Measurements from ENCODE around the gene AP4M1. TPM values are rescaled to one million over a fixed set of nuclear protein-coding genes. Genes with fewer than 3 reads are reported as not detected.

The AP4M1 gene
- total RNA-seq, 2 experiments from 2014 or later, result 25.0 to 33.8 TPM

DNA sequence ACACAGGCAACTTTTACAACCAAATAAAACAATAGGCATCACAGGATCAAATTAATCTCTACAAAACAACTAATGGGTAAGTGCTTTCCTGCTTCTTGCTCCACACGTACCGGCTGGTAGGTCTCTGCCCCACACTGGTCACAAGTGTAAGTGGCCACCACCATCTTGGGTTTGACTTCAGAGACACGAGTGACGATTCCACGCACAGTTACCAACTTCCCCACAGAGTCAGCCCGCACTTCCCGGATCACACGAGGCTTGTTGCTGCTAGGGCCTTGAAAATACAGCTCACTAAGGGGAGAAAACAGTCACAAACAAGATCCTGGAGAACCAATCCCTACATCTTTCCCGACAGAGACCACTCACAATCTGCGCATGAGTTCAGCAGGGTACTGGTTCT is 2.5 kb upstream of the AP4M1 start:
- H3K79me2 ChIP-seq (ENCODE audit: insufficient read depth, low read depth, low read length), result peaks cover 56% of the 10 kb centered on the region
- no peak overlapping the region for H3K4me2 ChIP-seq (ENCODE audit: low read length)
- peaks cover 70% of the 10 kb centered on the region for H3K36me3 ChIP-seq (ENCODE audit: insufficient read depth, low read length)
- no peak overlapping the region for H3K4me3 ChIP-seq (ENCODE audit: low read depth, low read length, poor library complexity, severe bottlenecking)
- no peak overlapping the region for H2AFZ ChIP-seq (ENCODE audit: low read length)
- CTCF ChIA-PET (ENCODE audit: unreplicated experiment), result no interaction called here
- H3K9me3 ChIP-seq (ENCODE audit: low read length), result no peaks in the 10 kb centered on the region
- H3K27ac ChIP-seq (ENCODE audit: low read depth, low read length, poor library complexity, severe bottlenecking), result no peak overlapping the region
- TF ChIP-seq CTCF (conservative IDR thresholded peaks at IDR 0.05; ENCODE audit: low read length) (no peak), EZH2phosphoT487 (IDR thresholded peaks at IDR 0.05; ENCODE audit: borderline replicate concordance, low read depth, low read length) (no peak)
- peaks cover 38% of the 10 kb centered on the region for H4K20me1 ChIP-seq (ENCODE audit: insufficient read depth, low read length)
- no peak for DNase-seq (ENCODE audit: low spot score)
- POLR2A ChIA-PET, result interaction anchor here (0.7 kb wide), 1 partner anchor 712 kb away, joined by 3 read pairs; no protein-coding TSS in a partner anchor
- no TSS peak for BruUV-seq (replicated peaks)
- intact Hi-C loops (cut with micrococcal nuclease; ENCODE audit: unreplicated experiment), result no loop called here
- peaks cover 25% of the 10 kb centered on the region for H3K4me1 ChIP-seq (ENCODE audit: insufficient read depth, low read length, poor library complexity, severe bottlenecking)
- no peaks in the 10 kb centered on the region for H3K9me2 ChIP-seq (ENCODE audit: insufficient read depth, low read length)

- Histone ChIP-seq H3K9me3 (ENCODE audit: low read length) (no peaks in the 10 kb centered on the region), H4K20me1 (ENCODE audit: insufficient read depth, low read length) (peaks cover 38% of the 10 kb centered on the region), H3K79me2 (ENCODE audit: insufficient read depth, low read depth, low read length) (peaks cover 56% of the 10 kb centered on the region), H3K4me2 (ENCODE audit: low read length) (peak overlapping the region; percentile 79), H3K9me2 (ENCODE audit: insufficient read depth, low read length) (no peaks in the 10 kb centered on the region), H3K4me3 (ENCODE audit: low read depth, low read length, poor library complexity, severe bottlenecking) (peak overlapping the region; percentile 90), H3K27ac (ENCODE audit: low read depth, low read length, poor library complexity, severe bottlenecking) (no peak overlapping the region), H2AFZ (ENCODE audit: low read length) (no peak overlapping the region), H3K36me3 (ENCODE audit: insufficient read depth, low read length) (peaks cover 64% of the 10 kb centered on the region), H3K4me1 (ENCODE audit: insufficient read depth, low read length, poor library complexity, severe bottlenecking) (peaks cover 25% of the 10 kb centered on the region)
- TF ChIP-seq EZH2phosphoT487 (IDR thresholded peaks at IDR 0.05; ENCODE audit: borderline replicate concordance, low read depth, low read length) (no peak), CTCF (conservative IDR thresholded peaks at IDR 0.05; ENCODE audit: low read length) (no peak)
- intact Hi-C loops (cut with micrococcal nuclease; ENCODE audit: unreplicated experiment), result no loop called here
- CTCF ChIA-PET (ENCODE audit: unreplicated experiment), result no interaction called here
- no TSS peak for BruUV-seq (replicated peaks)
- POLR2A ChIA-PET, result interaction anchor here (0.7 kb wide), 1 partner anchor 713 kb away, joined by 3 read pairs; no protein-coding TSS in a partner anchor
- no peak for DNase-seq (ENCODE audit: low spot score)
These were observed 2.0 kb upstream of the AP4M1 start for GRCh38 chr7:100099452-100099851.

DNA sequence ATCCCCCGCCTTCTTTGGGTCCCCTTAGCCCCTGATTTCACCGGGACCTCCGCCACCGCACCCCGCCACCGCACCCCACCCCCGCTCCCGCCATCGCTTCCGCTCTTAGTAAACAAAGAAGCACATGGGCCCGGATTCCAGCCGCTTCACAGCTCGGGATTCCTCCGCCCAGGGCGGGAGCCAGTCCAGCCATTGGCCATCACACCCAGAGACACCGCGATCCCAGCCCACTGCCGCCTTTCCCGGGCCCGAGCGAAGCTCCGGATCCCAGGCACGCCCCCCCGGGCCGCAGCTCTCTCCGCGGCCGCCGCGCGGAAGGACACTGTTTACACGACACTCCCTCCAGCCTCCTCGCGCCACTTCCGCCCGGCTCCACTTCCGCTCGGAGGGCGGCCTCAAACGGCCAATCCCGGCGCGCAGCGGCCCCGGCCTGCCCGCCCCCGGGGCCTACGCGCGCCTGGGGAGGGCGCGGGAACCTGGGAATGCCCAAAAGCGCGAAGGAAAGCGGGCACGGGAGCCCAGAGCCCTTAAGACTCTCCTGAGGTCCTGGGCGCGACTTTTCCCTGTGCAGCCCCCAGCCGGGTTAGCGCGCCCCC is 925 bp upstream of the AP4M1 start:
- Histone ChIP-seq H3K4me1 (ENCODE audit: insufficient read depth, low read length, poor library complexity, severe bottlenecking) (peaks cover 25% of the 10 kb centered on the region), H2AFZ (ENCODE audit: low read length) (no peak overlapping the region), H3K9me3 (ENCODE audit: low read length) (no peaks in the 10 kb centered on the region), H3K36me3 (ENCODE audit: insufficient read depth, low read length) (peaks cover 58% of the 10 kb centered on the region), H3K4me3 (ENCODE audit: low read depth, low read length, poor library complexity, severe bottlenecking) (peak overlapping the region; percentile 90), H3K9me2 (ENCODE audit: insufficient read depth, low read length) (no peaks in the 10 kb centered on the region), H4K20me1 (ENCODE audit: insufficient read depth, low read length) (peaks cover 33% of the 10 kb centered on the region), H3K79me2 (ENCODE audit: insufficient read depth, low read depth, low read length) (peaks cover 51% of the 10 kb centered on the region), H3K27ac (ENCODE audit: low read depth, low read length, poor library complexity, severe bottlenecking) (peak overlapping the region; percentile 92), H3K4me2 (ENCODE audit: low read length) (peak overlapping the region; percentile 79)
- intact Hi-C loops (cut with micrococcal nuclease; ENCODE audit: unreplicated experiment), result loop anchor here (1.0 to 2.0 kb wide), 2 partner anchors 19 to 26 kb away; partner anchors contain the start of genes CNPY4, MBLAC1 and TAF6
- POLR2A ChIA-PET, result interaction anchor here (0.6 to 2.5 kb wide), 6 partner anchors 11 to 42 kb away, joined by 4 to 22 read pairs (median 8); partner anchors contain the start of genes COPS6 and MBLAC1
- peak; percentile 94 for DNase-seq (ENCODE audit: low spot score)
- BruUV-seq (replicated peaks), result no TSS peak
- CTCF ChIA-PET (ENCODE audit: unreplicated experiment), result interaction anchor here (0.6 kb wide), 1 partner anchor 32 kb away, joined by 4 read pairs; no protein-coding TSS in a partner anchor
- no peak for TF ChIP-seq CTCF (conservative IDR thresholded peaks at IDR 0.05; ENCODE audit: low read length)
- no peak for TF ChIP-seq EZH2phosphoT487 (IDR thresholded peaks at IDR 0.05; ENCODE audit: borderline replicate concordance, low read depth, low read length)

All from OCI-LY7 (cell line).